Lower lobe of right lung (tissue), 2 donors: ENCODE data around the gene C8A. TPM values are rescaled to one million over a fixed set of nuclear protein-coding genes. Genes with fewer than 3 reads are reported as not detected.
A peak's percentile ranks its signal among the peaks of the same experiment; 100 is the strongest.

Source experiments
- ATAC-seq, 2 donors: fragments of 200-7000 bp; cut with Tn5 transposase; one replicate each; pipeline ENCODE4 v1.9.1; 2020 to 2022; ENCODE audit warnings: mild to moderate bottlenecking in 2 of 2, moderate library complexity in 2 of 2
- DNase-seq: peaks from one replicate; pipeline ENCODE4 v3.0.0-alpha.2; 2020
- H3K27ac ChIP-seq: fragments of 200-600 bp; one replicate; pipeline ENCODE4 v1.8.0; 2022
- H3K27me3 ChIP-seq: fragments of 200-600 bp; one replicate; pipeline ENCODE4 v1.8.0; 2022; ENCODE audit warnings: low read depth
- H3K36me3 ChIP-seq: fragments of 200-600 bp; one replicate; pipeline ENCODE4 v1.8.0; 2022; ENCODE audit warnings: mild to moderate bottlenecking
- H3K4me1 ChIP-seq: fragments of 200-600 bp; one replicate; pipeline ENCODE4 v1.8.0; 2022
- H3K4me3 ChIP-seq: fragments of 200-600 bp; one replicate; pipeline ENCODE4 v1.8.0; 2022; ENCODE audit warnings: mild to moderate bottlenecking
- H3K9me3 ChIP-seq: fragments of 200-600 bp; one replicate; pipeline ENCODE4 v1.8.0; 2022
- CTCF ChIP-seq: fragments of 200-600 bp; IDR thresholded peaks from one replicate; pipeline ENCODE4 v1.8.0; 2022; ENCODE audit warnings: antibody characterized with exemption, mild to moderate bottlenecking
- intact Hi-C: fragments of 100-400 bp; cut with DNase I; formaldehyde crosslinking; loops from one replicate; pipeline ENCODE4 v1.11.0; 2022
- total RNA-seq: library from RNA; stranded (reverse); fragmentation: NEBNext Ultra II Directional; extraction: Animal tissue kit (Norgen Biotek cat#: 25700); gene quantifications from one replicate; pipeline ENCODE4 v1.2.1, GENCODE V29; 2021
- donor health status: DM: no; HTN: yes; CAD: no; lungs with severe emphysema.

C8A gene
- total RNA-seq, 1 donor from 2014 or later, result not detected

- H3K27ac ChIP-seq, result no peak overlapping the region
- TF ChIP-seq CTCF, result no peak
- no peaks in the 10 kb centered on the region for H3K9me3 ChIP-seq
- intact Hi-C loops, result no loop called here
- H3K36me3 ChIP-seq, result no peaks in the 10 kb centered on the region
- H3K4me1 ChIP-seq, result no peaks in the 10 kb centered on the region
- H3K27me3 ChIP-seq, result no peaks in the 10 kb centered on the region
- no peak for DNase-seq
- no peak overlapping the region for H3K4me3 ChIP-seq
- ATAC-seq, result no peak
Observed at GRCh38 chr1:56881417-56881816, 26.8 kb downstream of the C8A start.

DNA sequence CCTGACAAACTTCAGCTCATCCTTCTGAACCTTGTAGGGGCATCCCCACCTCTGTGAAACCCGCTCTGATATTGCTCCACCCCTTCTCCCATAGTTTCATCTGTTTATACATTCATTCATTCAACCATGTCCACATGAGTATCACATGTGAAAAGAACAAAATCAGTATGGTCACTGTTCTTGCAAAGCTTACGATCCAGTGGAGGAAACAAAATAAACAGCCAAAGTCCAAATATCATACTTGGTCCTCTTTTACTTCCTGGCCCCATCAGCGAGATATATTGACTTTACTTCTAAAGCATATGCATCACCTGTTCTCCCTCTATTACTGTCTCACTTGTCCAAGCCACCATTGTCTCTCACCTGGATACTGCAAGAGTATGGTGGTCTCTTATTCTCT is 35.6 kb downstream of the C8A start:
- no peaks in the 10 kb centered on the region for H3K27me3 ChIP-seq

DNA sequence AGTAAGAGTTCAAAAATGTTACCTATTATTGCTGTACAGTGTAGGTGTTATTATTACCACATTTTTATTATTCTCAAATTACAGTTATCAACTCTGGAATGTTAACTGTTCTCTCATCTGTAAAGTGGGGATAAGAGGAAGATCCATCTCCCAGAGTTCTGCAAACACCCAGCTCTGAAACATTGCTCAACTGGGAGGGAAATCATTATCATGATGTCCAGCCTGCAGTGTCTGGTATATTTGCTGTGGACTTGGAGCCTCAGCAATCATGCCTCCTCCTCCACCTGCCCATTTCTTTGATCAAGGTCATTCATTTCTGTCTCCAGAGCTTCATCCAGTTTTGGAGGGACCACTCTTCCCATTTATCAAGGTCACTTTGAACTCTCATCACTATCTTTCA is 39.4 kb downstream of the C8A start:
- Histone ChIP-seq H3K36me3 (no peaks in the 10 kb centered on the region), H3K4me3 (no peak overlapping the region), H3K4me1 (peaks cover 9% of the 10 kb centered on the region), H3K27me3 (no peaks in the 10 kb centered on the region), H3K9me3 (no peaks in the 10 kb centered on the region), H3K27ac (no peak overlapping the region)
- ATAC-seq (no peak), DNase-seq (no peak)
- TF ChIP-seq CTCF, result no peak
- intact Hi-C loops, result no loop called here

More for the DNA sequence above, 35.6 kb downstream of the C8A start:
- no peak for TF ChIP-seq CTCF
- ATAC-seq (no peak), DNase-seq (no peak)
- no peaks in the 10 kb centered on the region for H3K36me3 ChIP-seq
- H3K9me3 ChIP-seq, result no peaks in the 10 kb centered on the region
- no peak overlapping the region for H3K27ac ChIP-seq
- intact Hi-C loops, result no loop called here
- no peak overlapping the region for H3K4me3 ChIP-seq
- H3K4me1 ChIP-seq, result no peaks in the 10 kb centered on the region

GRCh38 chr1:56897150-56898004 is 42.8 kb downstream of the C8A start:
- TF ChIP-seq CTCF, result no peak
- Histone ChIP-seq H3K4me3 (no peak overlapping the region), H3K27me3 (no peaks in the 10 kb centered on the region), H3K36me3 (no peaks in the 10 kb centered on the region), H3K9me3 (no peaks in the 10 kb centered on the region), H3K4me1 (peaks cover 9% of the 10 kb centered on the region), H3K27ac (no peak overlapping the region)
- intact Hi-C loops, result no loop called here
- DNase-seq (no peak), ATAC-seq (peak in 1 of 2 donors; percentile 43)

DNA sequence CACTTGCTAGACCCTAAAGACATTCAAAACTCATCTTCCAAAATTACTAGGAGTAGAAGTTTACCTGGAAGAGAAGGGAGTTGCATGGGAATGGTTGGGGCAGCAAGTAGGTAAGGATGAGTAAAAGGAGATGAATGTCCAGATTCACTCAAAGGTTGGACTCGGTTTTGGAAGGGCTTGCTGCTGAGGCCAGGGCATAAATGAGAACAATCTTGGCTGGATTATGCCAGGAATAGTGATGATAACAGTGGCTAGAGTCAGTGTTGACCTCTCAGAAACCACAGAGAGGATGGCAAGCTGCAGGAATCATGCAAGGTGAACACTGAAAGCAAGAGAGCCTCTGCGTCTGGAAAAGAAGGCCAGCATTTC is 43.4 kb downstream of the C8A start:
- H3K9me3 ChIP-seq, result no peaks in the 10 kb centered on the region
- H3K4me1 ChIP-seq, result peaks cover 9% of the 10 kb centered on the region
- intact Hi-C loops, result no loop called here
- DNase-seq (no peak), ATAC-seq (no peak)
- no peak overlapping the region for H3K27ac ChIP-seq
- H3K4me3 ChIP-seq, result no peak overlapping the region
- H3K27me3 ChIP-seq, result no peaks in the 10 kb centered on the region
- H3K36me3 ChIP-seq, result no peaks in the 10 kb centered on the region
- no peak for TF ChIP-seq CTCF
